Ascending aorta (tissue), 2 donors: ENCODE data around the gene RBP3. TPM values are rescaled to one million over a fixed set of nuclear protein-coding genes. Genes with fewer than 3 reads are reported as not detected.

Experiments used
- DNase-seq, 2 donors: peaks; one replicate each; pipeline ENCODE4 v3.0.0-alpha.2; 2019; ENCODE audit warnings: low spot score in 2 of 2
- H3K27ac ChIP-seq, 2 donors: fragments of 200-600 bp; sonication (generic); one replicate each; pipeline ENCODE4 v1.5.1; 2016 to 2017; ENCODE audit warnings: mild to moderate bottlenecking in 1 of 2
- H3K27me3 ChIP-seq: fragments of 200-600 bp; sonication (generic); one replicate; pipeline ENCODE4 v1.5.1; 2017
- H3K36me3 ChIP-seq, 2 donors: fragments of 200-600 bp; sonication (generic); one replicate each; pipeline ENCODE4 v1.5.1; 2016
- H3K4me1 ChIP-seq, 2 donors: fragments of 200-600 bp; sonication (generic); one replicate each; pipeline ENCODE4 v1.5.1; 2016 to 2017; ENCODE audit warnings: mild to moderate bottlenecking in 1 of 2
- H3K4me3 ChIP-seq, 2 donors: fragments of 200-600 bp; sonication (generic); one replicate each; pipeline ENCODE4 v1.5.1; 2016 to 2017; ENCODE audit warnings: mild to moderate bottlenecking in 1 of 2
- H3K9me3 ChIP-seq, 2 donors: fragments of 200-600 bp; sonication (generic); one replicate each; pipeline ENCODE4 v1.5.1; 2016
- CTCF ChIP-seq, 3 experiments: fragments of 200-600 bp in 2 of 3; fragments of 450-650 bp in 1 of 3; sonication (generic) in 2 of 3; IDR thresholded peaks; one replicate each; pipeline ENCODE4 v1.5.1; 2016 to 2019; ENCODE audit warnings: antibody characterized with exemption in 3 of 3, mild to moderate bottlenecking in 1 of 3, moderate library complexity in 1 of 3
- intact Hi-C: fragments of 100-400 bp; cut with DNase I; formaldehyde crosslinking; loops from one replicate; pipeline ENCODE4 v1.15.1; 2023
- total RNA-seq: library from RNA; depleted of rRNA; stranded (reverse); fragments of >200 nt; gene quantifications from one replicate; pipeline ENCODE4 v1.1.0, GENCODE V29; 2016

The RBP3 gene
- total RNA-seq, 1 donor from 2014 or later = not detected

- intact Hi-C loops = no loop called here
- no peaks in the 10 kb centered on the region for H3K36me3 ChIP-seq
- DNase-seq = no peak
- TF ChIP-seq CTCF (IDR thresholded peaks at IDR 0.05) = no peak
- no peak overlapping the region for H3K27ac ChIP-seq
- no peaks in the 10 kb centered on the region for H3K9me3 ChIP-seq
- no peak overlapping the region for H3K4me3 ChIP-seq
- H3K4me1 ChIP-seq = no peaks in the 10 kb centered on the region
- no peaks in the 10 kb centered on the region for H3K27me3 ChIP-seq
Observed at GRCh38 chr10:47351899-47352815, 4.0 kb downstream of the RBP3 start.

- no peak for TF ChIP-seq CTCF (IDR thresholded peaks at IDR 0.05)
- H3K27ac ChIP-seq = no peak overlapping the region
- intact Hi-C loops = no loop called here
- no peaks in the 10 kb centered on the region for H3K9me3 ChIP-seq
- no peaks in the 10 kb centered on the region for H3K4me1 ChIP-seq
- DNase-seq = no peak
- no peak overlapping the region for H3K4me3 ChIP-seq
- H3K27me3 ChIP-seq = no peaks in the 10 kb centered on the region
- H3K36me3 ChIP-seq = no peaks in the 10 kb centered on the region
Observed at GRCh38 chr10:47353351-47353750, 5.2 kb downstream of the RBP3 start.

GRCh38 chr10:47354165-47354564 lies 6.0 kb downstream of the RBP3 start:
- Histone ChIP-seq H3K4me3 (no peak overlapping the region), H3K36me3 (no peaks in the 10 kb centered on the region), H3K27me3 (no peaks in the 10 kb centered on the region), H3K4me1 (no peaks in the 10 kb centered on the region), H3K9me3 (no peaks in the 10 kb centered on the region), H3K27ac (no peak overlapping the region)
- no peak for TF ChIP-seq CTCF (IDR thresholded peaks at IDR 0.05)
- no peak for DNase-seq
- intact Hi-C loops = no loop called here

GRCh38 chr10:47354900-47355299 lies 6.7 kb downstream of the RBP3 start:
- intact Hi-C loops = no loop called here
- H3K9me3 ChIP-seq = no peaks in the 10 kb centered on the region
- TF ChIP-seq CTCF (IDR thresholded peaks at IDR 0.05) = no peak

GRCh38 chr10:47356708-47357107 lies 8.5 kb downstream of the RBP3 start:
- TF ChIP-seq CTCF (IDR thresholded peaks at IDR 0.05) = no peak
- intact Hi-C loops = no loop called here
- H3K36me3 ChIP-seq = no peaks in the 10 kb centered on the region
- H3K4me1 ChIP-seq = no peaks in the 10 kb centered on the region
- no peaks in the 10 kb centered on the region for H3K9me3 ChIP-seq
- H3K4me3 ChIP-seq = no peak overlapping the region
- H3K27ac ChIP-seq = no peak overlapping the region
- no peak for DNase-seq
- H3K27me3 ChIP-seq = no peaks in the 10 kb centered on the region

More at GRCh38 chr10:47354900-47355299, 6.7 kb downstream of the RBP3 start:
- H3K27ac ChIP-seq = no peak overlapping the region
- H3K4me1 ChIP-seq = no peaks in the 10 kb centered on the region
- no peak for DNase-seq
- no peak overlapping the region for H3K4me3 ChIP-seq
- H3K27me3 ChIP-seq = no peaks in the 10 kb centered on the region
- H3K36me3 ChIP-seq = no peaks in the 10 kb centered on the region
